SJSA1 (cell line): ENCODE results near the gene BTBD9. TPM values are rescaled to one million over a fixed set of nuclear protein-coding genes. Genes with fewer than 3 reads are reported as not detected.
A peak's percentile ranks its signal among the peaks of the same experiment; 100 is the strongest.
"Not testable (repeated sequence)": the region's sequence is repeated elsewhere in the genome, so short reads cannot be mapped to it uniquely, and the experiment has no call there.

Experiments
- DNase-seq, 2 experiments: peaks; one replicate each; pipeline ENCODE4 v3.0.0-alpha.2; 2015 to 2020; ENCODE audit warnings: low spot score in 2 of 2, low read depth in 1 of 2
- H3K27ac ChIP-seq: fragments of 250-450 bp; sonication (Bioruptor Pico); 2 replicates; pipeline ENCODE4 v1.5.1; 2020; ENCODE audit warnings: mild to moderate bottlenecking, moderate library complexity
- H3K27me3 ChIP-seq: fragments of 250-450 bp; sonication (Bioruptor Pico); replicated peaks from 2 replicates; pipeline ENCODE4 v1.5.1; 2020; ENCODE audit warnings: mild to moderate bottlenecking, moderate library complexity
- H3K36me3 ChIP-seq: fragments of 250-450 bp; sonication (Bioruptor Pico); 2 replicates; pipeline ENCODE4 v1.5.1; 2020; ENCODE audit warnings: mild to moderate bottlenecking
- H3K4me1 ChIP-seq: fragments of 250-450 bp; sonication (Bioruptor Pico); replicated peaks from 2 replicates; pipeline ENCODE4 v1.6.1; 2021; ENCODE audit warnings: mild to moderate bottlenecking
- H3K4me3 ChIP-seq: fragments of 250-450 bp; sonication (Bioruptor Pico); 2 replicates; pipeline ENCODE4 v1.5.1; 2020; ENCODE audit warnings: mild to moderate bottlenecking
- H3K9me3 ChIP-seq: fragments of 250-450 bp; sonication (Bioruptor Pico); replicated peaks from 2 replicates; pipeline ENCODE4 v1.5.1; 2020; ENCODE audit warnings: mild to moderate bottlenecking
- total RNA-seq: library from RNA; depleted of rRNA; stranded (reverse); fragments of >200 nt; shearing (Covaris generic); gene quantifications from 2 replicates; pipeline ENCODE4 v1.2.3, GENCODE V29; 2014

The BTBD9 gene
- total RNA-seq, 1 experiment from 2014 or later, result 8.5 TPM

DNA sequence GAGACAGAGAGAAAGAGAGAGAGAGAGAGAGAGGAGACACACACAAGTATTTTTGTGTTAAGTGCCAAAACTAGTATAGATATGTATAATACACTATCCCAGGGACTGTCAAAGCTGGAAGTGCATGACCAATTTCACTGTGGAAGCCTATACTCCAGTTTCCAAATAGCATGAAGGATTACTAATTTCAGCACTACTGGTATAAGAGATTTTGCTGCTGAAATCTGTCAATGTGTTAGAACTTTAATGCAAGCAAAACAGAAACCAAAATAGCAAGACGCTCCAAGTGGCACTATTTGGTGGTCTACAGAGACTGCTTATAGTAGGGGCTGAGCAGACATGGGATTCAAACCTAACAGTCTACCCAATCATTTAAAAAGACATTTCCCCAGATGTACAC lies 284.8 kb downstream of the BTBD9 start:
- Histone ChIP-seq H3K4me3 (no peak overlapping the region), H3K27ac (no peak overlapping the region), H3K36me3 (no peaks in the 10 kb centered on the region), H3K9me3 (no peaks in the 10 kb centered on the region), H3K4me1 (peaks cover 12% of the 10 kb centered on the region; the same call in 1 of the 2 replicates), H3K27me3 (no peaks in the 10 kb centered on the region)
- DNase-seq, result no peak

DNA sequence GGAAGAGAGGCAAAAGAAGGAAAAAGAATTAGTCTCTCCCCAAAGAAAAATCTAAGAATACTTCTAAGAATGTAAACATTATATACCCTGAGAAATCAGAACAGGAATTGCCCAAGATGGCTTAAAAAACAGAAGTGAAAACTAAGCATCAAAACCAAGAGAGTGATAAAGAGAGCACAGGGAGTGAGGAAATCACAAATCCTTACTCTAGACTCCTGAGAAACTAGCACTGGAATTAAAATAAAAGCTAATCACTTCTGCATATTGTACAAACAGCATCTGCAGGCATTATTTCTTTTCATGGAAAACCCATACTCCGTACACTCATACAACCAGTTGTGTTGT lies 285.7 kb downstream of the BTBD9 start:
- DNase-seq, result no peak
- Histone ChIP-seq H3K4me3 (no peak overlapping the region), H3K9me3 (no peaks in the 10 kb centered on the region), H3K36me3 (no peaks in the 10 kb centered on the region), H3K27ac (no peak overlapping the region), H3K4me1 (peaks cover 12% of the 10 kb centered on the region; the same call in 1 of the 2 replicates), H3K27me3 (no peaks in the 10 kb centered on the region)

DNA sequence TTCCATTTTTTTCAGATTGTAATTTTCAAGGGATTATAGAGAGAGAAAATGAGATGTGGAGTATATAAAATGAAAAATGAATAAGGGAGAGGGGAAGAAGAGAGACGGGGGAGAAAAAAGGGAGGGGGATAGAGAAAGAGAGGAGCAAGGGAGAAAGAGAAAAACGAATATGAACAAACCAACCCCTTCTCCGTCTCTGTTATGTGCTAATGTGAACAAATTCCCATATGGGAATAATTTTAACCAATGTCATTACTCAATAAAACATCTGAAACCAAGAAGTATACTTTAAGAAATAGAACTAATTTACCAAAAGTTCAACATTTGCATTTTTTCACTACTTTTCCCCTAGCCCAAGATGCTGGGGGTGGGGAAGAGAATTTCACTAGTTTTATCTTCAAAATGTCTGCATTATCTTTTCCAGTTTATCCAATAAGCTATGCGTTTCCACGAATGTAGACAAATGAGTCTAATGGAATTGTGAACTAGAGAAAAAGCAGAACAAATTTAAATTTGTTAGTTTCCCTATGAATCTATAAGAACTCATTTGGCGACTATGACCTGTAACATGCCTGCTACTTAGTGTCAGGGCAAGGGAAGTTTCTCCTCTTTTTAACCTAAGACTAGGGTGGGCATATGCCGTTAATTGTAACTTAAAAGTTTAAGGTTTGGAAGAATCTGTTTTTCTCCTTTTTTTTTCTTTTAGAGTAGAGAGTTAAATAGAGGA lies 286.3 kb downstream of the BTBD9 start:
- Histone ChIP-seq H3K9me3 (no peaks in the 10 kb centered on the region), H3K36me3 (no peaks in the 10 kb centered on the region), H3K4me3 (no peak overlapping the region), H3K4me1 (peaks cover 12% of the 10 kb centered on the region; the same call in 1 of the 2 replicates), H3K27ac (no peak overlapping the region), H3K27me3 (no peaks in the 10 kb centered on the region)
- no peak for DNase-seq

DNA sequence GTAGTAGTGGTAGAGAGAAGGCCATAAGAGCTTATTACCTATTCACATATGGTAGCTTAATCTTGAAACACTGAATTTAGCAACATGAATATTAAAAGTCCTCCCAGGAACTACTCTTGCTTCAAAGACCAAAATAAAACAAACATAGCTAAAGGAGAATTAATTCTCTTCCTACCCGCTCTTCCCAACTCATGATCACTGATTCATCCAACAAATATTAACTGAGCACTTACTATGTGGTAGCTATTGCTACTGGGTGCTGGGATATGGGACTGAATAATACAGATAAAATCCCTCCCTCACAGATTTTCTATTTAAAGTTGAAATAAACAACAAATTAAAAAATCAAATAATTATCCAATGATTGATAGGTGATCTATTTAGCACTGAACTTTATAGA lies 287.1 kb downstream of the BTBD9 start:
- no peaks in the 10 kb centered on the region for H3K27me3 ChIP-seq
- H3K27ac ChIP-seq, result no peak overlapping the region
- H3K9me3 ChIP-seq, result no peaks in the 10 kb centered on the region; the same call in 1 of the 2 replicates
- no peak for DNase-seq
- H3K4me1 ChIP-seq, result peaks cover 9% of the 10 kb centered on the region; the same call in 1 of the 2 replicates
- H3K36me3 ChIP-seq, result no peaks in the 10 kb centered on the region
- no peak overlapping the region for H3K4me3 ChIP-seq

DNA sequence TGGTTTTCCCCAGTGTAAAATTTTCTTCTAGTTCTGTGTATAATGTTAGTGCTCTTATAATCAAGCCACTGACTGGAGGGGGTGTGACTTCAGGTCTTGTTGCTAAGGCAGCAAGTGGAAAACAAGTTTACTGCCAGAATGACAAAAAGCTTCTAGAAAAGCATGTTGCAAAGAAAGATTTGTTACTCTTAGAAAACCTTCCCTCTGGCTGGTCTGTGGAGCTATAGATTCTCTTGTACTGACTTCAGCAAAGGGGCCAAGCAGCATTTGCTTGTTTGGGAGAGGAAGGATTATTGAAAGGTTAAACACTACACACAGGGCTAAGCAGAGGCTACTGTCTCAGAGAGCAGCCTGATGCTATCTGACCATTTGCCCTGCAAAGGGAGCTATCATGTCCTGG lies 288.8 kb downstream of the BTBD9 start:
- Histone ChIP-seq H3K4me3 (no peak overlapping the region), H3K36me3 (no peaks in the 10 kb centered on the region), H3K4me1 (peaks cover 18% of the 10 kb centered on the region), H3K27me3 (no peaks in the 10 kb centered on the region), H3K9me3 (no peaks in the 10 kb centered on the region; the same call in 1 of the 2 replicates), H3K27ac (no peak overlapping the region)
- DNase-seq, result no peak

DNA sequence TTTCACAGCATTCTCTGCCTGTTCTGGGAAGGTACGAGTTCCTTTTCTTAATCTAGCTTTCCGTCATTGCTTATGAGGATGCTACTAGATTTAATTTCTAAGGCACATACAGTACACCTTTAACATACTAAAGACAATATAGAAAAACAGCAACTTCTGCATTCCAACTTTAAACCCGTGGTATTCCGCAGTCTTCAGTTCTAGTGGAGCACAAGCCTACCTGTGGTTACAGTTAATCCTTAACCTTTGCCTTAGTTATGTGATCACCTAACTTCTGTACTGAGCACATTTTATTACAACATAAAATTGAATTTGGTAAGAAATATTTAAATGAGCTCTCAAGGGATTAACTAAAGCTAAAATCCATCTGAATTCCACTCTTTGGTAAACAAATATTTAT lies 289.5 kb downstream of the BTBD9 start:
- Histone ChIP-seq H3K27me3 (no peaks in the 10 kb centered on the region), H3K36me3 (no peaks in the 10 kb centered on the region), H3K4me1 (peaks cover 18% of the 10 kb centered on the region), H3K4me3 (no peak overlapping the region), H3K27ac (no peak overlapping the region), H3K9me3 (no peaks in the 10 kb centered on the region; the same call in 1 of the 2 replicates)
- DNase-seq, result no peak

DNA sequence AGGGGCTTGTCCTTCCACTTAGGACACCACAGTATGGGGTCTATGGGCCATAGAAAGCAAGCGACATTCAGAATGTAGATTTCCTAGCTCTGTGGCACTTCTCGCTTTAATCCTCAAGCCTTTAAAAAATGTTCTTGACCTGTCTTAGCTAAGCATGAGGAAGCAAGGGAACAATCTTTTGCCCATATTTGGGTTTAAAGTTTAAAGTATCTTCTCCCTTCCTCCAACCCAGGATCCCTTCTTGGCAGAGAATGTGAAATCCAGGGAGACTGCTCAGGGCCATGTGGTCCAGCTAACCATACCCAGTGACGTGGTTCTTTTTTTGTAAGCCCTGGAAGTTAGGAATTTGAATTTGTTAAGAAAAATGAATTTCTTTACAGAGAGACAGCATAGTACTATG lies 289.9 kb downstream of the BTBD9 start:
- no peaks in the 10 kb centered on the region for H3K27me3 ChIP-seq
- no peaks in the 10 kb centered on the region for H3K36me3 ChIP-seq
- H3K27ac ChIP-seq, result no peak overlapping the region
- peaks cover 18% of the 10 kb centered on the region for H3K4me1 ChIP-seq
- H3K9me3 ChIP-seq, result no peaks in the 10 kb centered on the region; the same call in 1 of the 2 replicates
- no peak overlapping the region for H3K4me3 ChIP-seq
- no peak for DNase-seq

DNA sequence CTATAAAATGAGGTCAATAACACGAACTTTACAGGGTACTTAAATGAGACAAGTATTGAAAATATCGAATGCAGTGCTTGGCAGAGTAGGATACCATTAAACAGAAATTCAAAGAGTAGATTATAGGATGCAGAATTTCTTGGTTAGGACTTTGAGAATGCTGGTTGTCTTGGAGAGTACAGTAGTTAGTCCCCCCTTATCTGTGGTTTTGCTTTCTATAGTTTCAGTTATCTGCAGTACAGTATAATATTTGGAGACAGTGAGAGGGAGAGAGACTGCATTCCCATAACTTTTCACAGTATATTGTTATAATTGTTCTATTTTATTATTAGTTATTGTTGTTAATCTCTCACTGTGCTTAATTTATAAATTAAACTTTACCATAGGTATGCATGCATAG lies 290.5 kb downstream of the BTBD9 start:
- Histone ChIP-seq H3K4me3 (no peak overlapping the region), H3K9me3 (no peaks in the 10 kb centered on the region; the same call in 1 of the 2 replicates), H3K36me3 (no peaks in the 10 kb centered on the region), H3K4me1 (peaks cover 18% of the 10 kb centered on the region), H3K27me3 (no peaks in the 10 kb centered on the region), H3K27ac (no peak overlapping the region)
- DNase-seq, result no peak

DNA sequence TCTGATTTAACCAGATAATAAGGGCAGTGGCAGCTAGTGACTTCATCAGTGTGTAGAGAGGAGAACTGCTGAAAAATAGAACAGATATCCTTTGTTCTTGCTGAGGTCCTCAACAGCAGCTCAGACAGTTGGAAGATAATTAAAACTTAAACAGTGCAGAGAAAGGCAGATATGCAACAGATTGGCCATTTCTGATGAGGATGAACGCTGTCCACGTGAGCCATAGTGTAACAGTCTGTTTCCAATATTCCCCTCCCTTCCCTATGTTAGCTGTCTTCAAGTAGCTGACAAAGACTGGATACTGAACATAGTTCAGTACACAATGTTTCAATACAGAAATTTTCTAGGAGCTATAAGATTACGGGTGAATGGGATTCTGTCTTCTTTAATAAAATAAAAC lies 291.4 kb downstream of the BTBD9 start:
- DNase-seq, result no peak
- H3K9me3 ChIP-seq, result no peaks in the 10 kb centered on the region; the same call in 1 of the 2 replicates

DNA sequence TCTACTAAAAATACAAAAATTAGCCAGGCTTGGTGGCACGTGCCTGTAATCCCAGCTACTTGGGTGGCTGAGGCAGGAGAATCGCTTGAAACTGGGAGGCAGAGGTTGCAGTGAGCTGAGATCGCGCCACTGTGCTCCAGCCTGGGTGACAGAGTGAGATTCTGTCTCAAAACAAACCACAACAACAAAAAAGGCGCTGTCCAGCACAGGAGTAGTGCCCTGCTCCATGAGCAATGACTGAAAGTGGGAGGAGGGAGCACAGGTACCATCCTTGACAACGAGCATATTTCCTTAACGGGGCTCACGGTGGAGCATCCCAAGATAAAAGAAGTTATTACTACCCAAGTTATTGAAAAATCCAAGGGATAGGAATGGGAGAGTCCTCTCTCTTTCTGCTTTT lies 291.9 kb downstream of the BTBD9 start:
- H3K4me1 ChIP-seq, result peaks cover 18% of the 10 kb centered on the region
- H3K27ac ChIP-seq, H3K36me3 ChIP-seq, H3K27me3 ChIP-seq, DNase-seq, H3K4me3 ChIP-seq, H3K9me3 ChIP-seq: not testable (repeated sequence)

More for the DNA sequence above, 291.4 kb downstream of the BTBD9 start:
- no peak overlapping the region for H3K4me3 ChIP-seq
- peaks cover 18% of the 10 kb centered on the region for H3K4me1 ChIP-seq
- H3K27me3 ChIP-seq, result no peaks in the 10 kb centered on the region
- no peaks in the 10 kb centered on the region for H3K36me3 ChIP-seq
- no peak overlapping the region for H3K27ac ChIP-seq

DNA sequence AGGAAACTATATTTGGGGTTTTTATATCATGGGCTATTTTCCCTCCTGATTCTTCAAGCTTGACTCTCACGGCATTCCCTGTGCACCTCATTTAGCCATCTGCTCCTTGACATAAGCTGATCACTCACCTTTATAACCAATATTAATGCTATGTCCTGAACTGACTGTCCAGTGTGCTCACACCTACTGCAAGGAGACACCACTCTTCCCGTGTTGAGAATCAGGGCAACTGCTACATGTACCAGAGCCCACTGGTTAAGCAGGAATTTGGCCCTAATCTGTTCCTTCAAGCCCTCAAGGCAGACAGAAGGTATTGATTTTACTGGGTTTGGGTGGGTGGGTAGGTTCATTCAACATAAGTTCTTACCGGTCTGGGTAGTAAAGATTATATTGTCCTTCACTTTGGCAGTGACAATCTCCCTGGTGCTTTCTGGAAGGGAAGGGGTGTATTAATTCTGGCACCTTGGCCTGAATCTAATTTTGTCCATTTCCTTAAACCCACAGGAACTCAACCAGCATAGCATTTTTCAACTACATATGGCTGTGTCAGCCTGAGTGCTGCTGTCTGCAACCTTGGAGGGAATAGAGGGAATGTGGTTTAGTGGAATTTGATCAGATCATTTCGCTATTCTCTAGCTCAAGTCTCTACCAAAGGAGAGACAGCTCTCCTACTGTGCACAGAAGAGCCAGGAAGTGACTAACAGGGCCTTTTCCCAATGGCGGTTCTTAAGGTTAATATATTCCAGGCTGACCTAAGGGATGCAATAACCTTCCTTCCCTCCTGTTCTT lies 293.2 kb downstream of the BTBD9 start:
- Histone ChIP-seq H3K4me3 (no peak overlapping the region), H3K9me3 (no peaks in the 10 kb centered on the region; the same call in 1 of the 2 replicates), H3K27ac (no peak overlapping the region; the same call in 1 of the 2 replicates), H3K27me3 (no peaks in the 10 kb centered on the region), H3K4me1 (peaks cover 15% of the 10 kb centered on the region), H3K36me3 (no peaks in the 10 kb centered on the region)
- DNase-seq, result peak in 1 of 2 experiments; percentile 32

DNA sequence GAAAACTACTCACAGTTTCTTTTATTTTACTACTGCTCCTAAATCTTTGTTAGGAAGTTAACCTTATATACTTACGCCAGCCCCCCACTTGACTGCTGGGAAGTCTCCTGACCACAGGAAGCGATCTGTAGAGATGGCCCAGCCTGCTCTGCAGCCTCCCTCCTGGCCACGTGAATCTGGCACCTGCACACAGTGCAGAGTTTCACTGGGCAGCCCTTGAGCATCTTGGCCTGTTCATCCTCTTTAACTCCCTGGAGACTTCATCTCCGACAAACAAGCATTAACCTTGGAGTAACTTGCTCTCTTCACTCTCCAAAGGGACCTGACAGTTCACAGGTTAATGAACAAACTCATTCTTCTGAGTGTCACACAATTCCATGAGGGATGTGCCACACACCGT lies 294.1 kb downstream of the BTBD9 start:
- H3K9me3 ChIP-seq, result no peaks in the 10 kb centered on the region; the same call in 1 of the 2 replicates
- H3K27ac ChIP-seq, result no peak overlapping the region
- H3K4me1 ChIP-seq, result peaks cover 10% of the 10 kb centered on the region
- DNase-seq, result no peak
- no peaks in the 10 kb centered on the region for H3K36me3 ChIP-seq
- no peaks in the 10 kb centered on the region for H3K27me3 ChIP-seq
- H3K4me3 ChIP-seq, result no peak overlapping the region

DNA sequence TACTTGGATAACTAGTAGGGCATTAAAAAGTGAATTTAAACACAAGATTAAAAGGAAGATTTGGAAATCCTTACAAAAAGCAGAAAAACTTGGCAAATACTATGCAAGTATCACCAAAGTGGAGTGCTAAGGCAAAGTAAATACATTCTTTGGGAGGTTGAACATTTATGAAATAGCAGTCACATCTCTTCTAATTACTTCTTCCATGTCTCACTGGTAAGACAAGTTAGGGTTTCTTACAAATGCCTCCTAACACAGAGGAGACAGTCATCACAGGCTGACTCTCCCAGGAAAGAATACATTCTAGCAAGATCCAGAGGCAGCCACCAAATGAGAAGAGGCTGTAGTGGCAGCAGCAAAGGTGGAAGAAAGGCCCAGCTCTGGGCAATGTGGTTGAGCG lies 298.2 kb downstream of the BTBD9 start:
- peaks cover 17% of the 10 kb centered on the region for H3K4me1 ChIP-seq
- DNase-seq, result no peak
- H3K36me3 ChIP-seq, result no peaks in the 10 kb centered on the region
- H3K27ac ChIP-seq, result no peak overlapping the region
- H3K4me3 ChIP-seq, result no peak overlapping the region
- no peaks in the 10 kb centered on the region for H3K27me3 ChIP-seq
- no peaks in the 10 kb centered on the region for H3K9me3 ChIP-seq

DNA sequence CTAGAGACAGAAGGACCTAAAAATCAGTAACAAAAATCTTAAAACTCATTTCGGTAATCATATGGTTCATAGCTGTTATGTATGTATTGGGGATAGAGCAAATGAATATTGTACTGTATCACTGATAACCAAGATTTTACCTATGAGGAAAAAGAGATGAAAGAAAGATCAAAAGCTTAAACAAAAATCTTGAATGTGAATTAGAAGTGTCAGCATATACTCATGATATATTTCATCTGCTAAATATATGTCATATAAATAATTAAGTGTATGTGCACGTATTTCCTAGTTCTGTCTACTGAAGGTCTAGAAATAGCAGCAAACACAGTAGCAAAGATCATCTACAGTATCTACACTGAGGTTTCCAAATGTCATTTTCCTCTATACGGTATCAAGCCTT lies 299.8 kb downstream of the BTBD9 start:
- Histone ChIP-seq H3K9me3 (no peaks in the 10 kb centered on the region), H3K4me1 (peaks cover 14% of the 10 kb centered on the region), H3K27ac (no peak overlapping the region), H3K36me3 (no peaks in the 10 kb centered on the region), H3K27me3 (no peaks in the 10 kb centered on the region), H3K4me3 (no peak overlapping the region)
- DNase-seq, result no peak
